Neural crest cell (in vitro differentiated cells): Measurements from ENCODE around the gene PTRH2. TPM values are rescaled to one million over a fixed set of nuclear protein-coding genes. Genes with fewer than 3 reads are reported as not detected.
A peak's percentile ranks its signal among the peaks of the same experiment; 100 is the strongest.
"Not testable (repeated sequence)": the region's sequence is repeated elsewhere in the genome, so short reads cannot be mapped to it uniquely, and the experiment has no call there.

Experiments used
- DNase-seq: peaks from one replicate; pipeline ENCODE4 v3.0.0; 2021; ENCODE audit warnings: low read depth, mixed read lengths, low spot score
- H3K27ac Mint-ChIP-seq: one replicate; pipeline ENCODE4 v1.8.0; 2021; ENCODE audit warnings: mild to moderate bottlenecking, mixed read lengths; ENCODE audit not compliant: unreplicated experiment
- H3K27me3 Mint-ChIP-seq: 2 replicates; pipeline ENCODE4 v1.8.0; 2021; ENCODE audit warnings: low read depth, mild to moderate bottlenecking, mixed read lengths
- H3K36me3 Mint-ChIP-seq: 2 replicates; pipeline ENCODE4 v1.8.0; 2021; ENCODE audit warnings: low read depth, mild to moderate bottlenecking, mixed read lengths
- H3K4me1 Mint-ChIP-seq: 2 replicates; pipeline ENCODE4 v1.8.0; 2021; ENCODE audit warnings: mixed read lengths
- H3K4me3 Mint-ChIP-seq: one replicate; pipeline ENCODE4 v1.8.0; 2021; ENCODE audit warnings: mild to moderate bottlenecking, mixed read lengths
- H3K9me3 Mint-ChIP-seq: 2 replicates; pipeline ENCODE4 v1.8.0; 2021; ENCODE audit warnings: mixed read lengths
- long read RNA-seq: library from polyadenylated mRNA; unstranded; transcript quantifications from one replicate; pipeline ENCODE4 v2.0.0, GENCODE V29; 2020
- total RNA-seq: library from RNA; stranded (reverse); gene quantifications from 2 replicates; pipeline ENCODE4 v1.2.1, GENCODE V29; 2021
- TF ChIP-seq, protein P1 (sequence below): fragments of 200-600 bp; sonication (generic); conservative IDR thresholded peaks from 2 replicates; pipeline ENCODE4 v1.5.0; 2021; ENCODE audit warnings: antibody characterized with exemption, mild to moderate bottlenecking

Gene PTRH2
- 25.9 and 33.7 TPM in 2 replicates for total RNA-seq
- long read RNA-seq, full-length matches to known transcripts: 30 of 36 reads
- long read RNA-seq, partial matches to known transcripts: 0 of 36 reads
- long read RNA-seq, other reads (novel, unspliced or antisense): 6 of 36 reads

GRCh38 chr17:59707149-59707970 is at the start of gene PTRH2, which contains the start of gene VMP1:
TSS of gene PTRH2 (minus strand) at chr17:59707430. CDS start at chr17:59697978, 9,452 bp downstream.
TSS of gene VMP1 (plus strand) at chr17:59707654. CDS start at chr17:59731447, 23,793 bp downstream.
- Mint-ChIP-seq H3K27ac (peak within 1 kb of the TSS; percentile 98), H3K27me3 (no peaks in the 10 kb centered on the region), H3K4me1 (peaks cover 43% of the 10 kb centered on the region), H3K4me3 (peak within 1 kb of the TSS; percentile 95), H3K9me3 (no peaks in the 10 kb centered on the region), H3K36me3 (peaks cover 6% of the 10 kb centered on the region)
- peak; percentile 93 for DNase-seq
- TF ChIP-seq, protein P1, sequence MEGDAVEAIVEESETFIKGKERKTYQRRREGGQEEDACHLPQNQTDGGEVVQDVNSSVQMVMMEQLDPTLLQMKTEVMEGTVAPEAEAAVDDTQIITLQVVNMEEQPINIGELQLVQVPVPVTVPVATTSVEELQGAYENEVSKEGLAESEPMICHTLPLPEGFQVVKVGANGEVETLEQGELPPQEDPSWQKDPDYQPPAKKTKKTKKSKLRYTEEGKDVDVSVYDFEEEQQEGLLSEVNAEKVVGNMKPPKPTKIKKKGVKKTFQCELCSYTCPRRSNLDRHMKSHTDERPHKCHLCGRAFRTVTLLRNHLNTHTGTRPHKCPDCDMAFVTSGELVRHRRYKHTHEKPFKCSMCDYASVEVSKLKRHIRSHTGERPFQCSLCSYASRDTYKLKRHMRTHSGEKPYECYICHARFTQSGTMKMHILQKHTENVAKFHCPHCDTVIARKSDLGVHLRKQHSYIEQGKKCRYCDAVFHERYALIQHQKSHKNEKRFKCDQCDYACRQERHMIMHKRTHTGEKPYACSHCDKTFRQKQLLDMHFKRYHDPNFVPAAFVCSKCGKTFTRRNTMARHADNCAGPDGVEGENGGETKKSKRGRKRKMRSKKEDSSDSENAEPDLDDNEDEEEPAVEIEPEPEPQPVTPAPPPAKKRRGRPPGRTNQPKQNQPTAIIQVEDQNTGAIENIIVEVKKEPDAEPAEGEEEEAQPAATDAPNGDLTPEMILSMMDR: no peak

DNA sequence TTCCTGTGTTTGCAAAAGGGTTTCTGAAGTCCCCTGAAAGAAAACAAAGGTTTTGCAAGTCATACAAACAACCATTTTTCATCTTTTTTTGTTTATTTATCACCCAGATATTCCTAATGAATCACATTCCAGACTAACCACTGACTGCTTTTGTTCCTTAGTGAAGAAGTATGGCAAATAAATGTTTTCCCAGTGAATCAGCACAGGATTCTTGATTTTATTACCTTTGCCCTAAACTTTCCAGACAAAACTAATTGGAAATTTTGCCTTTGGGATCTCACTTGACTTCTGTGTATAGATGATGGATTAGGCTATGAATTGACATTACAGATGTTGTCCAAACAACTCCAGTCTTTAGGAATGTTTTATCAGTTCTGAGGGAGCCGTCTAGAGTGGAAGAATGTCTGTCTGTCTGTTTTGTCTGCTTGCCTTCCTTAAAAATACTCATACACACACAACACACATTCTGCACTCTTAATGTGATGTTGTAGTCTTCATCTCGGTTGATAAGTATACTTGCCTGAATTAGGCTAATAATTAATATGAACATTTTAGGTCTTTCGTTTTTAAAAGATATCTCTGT is 49.1 kb upstream of the PTRH2 start:
- Mint-ChIP-seq H3K27me3 (no peaks in the 10 kb centered on the region), H3K4me1 (peaks cover 16% of the 10 kb centered on the region), H3K9me3 (peaks cover 4% of the 10 kb centered on the region), H3K4me3 (no peak overlapping the region), H3K27ac (no peak overlapping the region), H3K36me3 (peaks cover 15% of the 10 kb centered on the region)
- TF ChIP-seq, protein P1: no peak
- no peak for DNase-seq

- H3K27me3 Mint-ChIP-seq, DNase-seq, H3K9me3 Mint-ChIP-seq, H3K4me3 Mint-ChIP-seq, H3K36me3 Mint-ChIP-seq, H3K27ac Mint-ChIP-seq: not testable (repeated sequence)
- peaks cover 13% of the 10 kb centered on the region for H3K4me1 Mint-ChIP-seq
These were observed 47.8 kb upstream of the PTRH2 start for GRCh38 chr17:59755069-59755468.

- Mint-ChIP-seq H3K36me3 (peaks cover 9% of the 10 kb centered on the region), H3K27ac (peak overlapping the region; percentile 52), H3K27me3 (no peaks in the 10 kb centered on the region), H3K9me3 (peaks cover 3% of the 10 kb centered on the region), H3K4me3 (no peak overlapping the region), H3K4me1 (peaks cover 13% of the 10 kb centered on the region)
- DNase-seq: no peak
- TF ChIP-seq, protein P1: no peak
These were observed 47.3 kb upstream of the PTRH2 start for GRCh38 chr17:59754552-59754951.

DNA sequence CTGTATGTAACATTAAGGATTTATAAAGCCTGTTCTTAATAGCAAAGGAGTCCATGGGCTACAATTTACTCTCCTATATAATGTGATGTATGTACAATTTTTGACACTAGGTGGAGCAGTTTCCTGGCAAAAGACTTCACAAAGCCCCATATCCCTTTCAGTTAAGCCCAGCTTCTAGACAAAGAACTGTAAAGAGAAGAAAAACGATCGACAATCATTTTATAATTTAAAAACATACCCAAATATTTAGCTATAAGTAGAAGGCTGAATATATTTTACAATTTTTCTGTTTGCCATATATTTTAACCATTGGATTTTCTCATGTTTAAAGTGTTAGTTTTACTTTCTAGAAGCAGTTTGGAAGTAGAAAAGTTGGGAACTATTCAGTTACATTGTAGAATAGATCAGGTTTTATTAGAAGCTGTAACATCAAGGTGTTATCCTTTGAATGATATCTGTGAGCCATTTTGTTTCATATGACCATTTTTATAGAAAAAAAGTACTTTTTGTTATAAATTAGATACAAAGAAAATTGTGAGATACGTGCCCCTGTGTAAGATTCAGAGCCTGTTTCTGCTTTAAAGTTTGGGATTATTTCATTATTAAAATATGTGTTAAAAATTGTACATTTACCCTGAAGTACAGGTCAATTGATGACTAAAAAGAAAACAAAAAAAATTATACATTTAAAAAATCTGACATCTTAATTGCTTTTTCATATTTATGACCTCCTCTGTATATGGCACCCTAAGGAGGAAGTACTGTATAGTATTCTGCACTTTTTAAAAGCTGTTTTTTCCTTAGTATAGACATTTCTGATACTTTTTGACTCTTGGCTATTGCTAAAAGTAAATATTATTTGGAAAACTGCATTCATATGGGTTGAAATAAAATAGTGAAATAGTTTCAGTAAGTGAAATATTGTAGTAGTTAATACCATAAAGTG is 46.6 kb upstream of the PTRH2 start:
- TF ChIP-seq, protein P1: peak; percentile 89
- no peak overlapping the region for H3K4me3 Mint-ChIP-seq
- DNase-seq: no peak
- H3K4me1 Mint-ChIP-seq: peaks cover 13% of the 10 kb centered on the region
- H3K27me3 Mint-ChIP-seq: no peaks in the 10 kb centered on the region
- H3K27ac Mint-ChIP-seq: peak overlapping the region; percentile 5
- no peaks in the 10 kb centered on the region for H3K9me3 Mint-ChIP-seq
- H3K36me3 Mint-ChIP-seq: peaks cover 5% of the 10 kb centered on the region
